WTC11 (cell line): Measurements from ENCODE around the gene HOMER2. TPM values are rescaled to one million over a fixed set of nuclear protein-coding genes. Genes with fewer than 3 reads are reported as not detected.

ENCODE experiments used
- ATAC-seq: fragments of 200-7000 bp; cut with Tn5 transposase; 2 replicates; pipeline ENCODE4 v1.10.0; 2021; ENCODE audit warnings: mild to moderate bottlenecking, moderate library complexity
- CTCF ChIA-PET: fragments of 300-600 bp; sonication (Branson Sonifier 250); formaldehyde crosslinking; loops from one replicate; lab custom pipeline; 2021; ENCODE audit warnings: antibody characterized with exemption; lab: Charles Lee
- POLR2A ChIA-PET: fragments of 350-600 bp; sonication (Branson Sonifier 250); formaldehyde crosslinking; loops from one replicate; lab custom pipeline; 2021; ENCODE audit warnings: antibody characterized with exemption; lab: Charles Lee
- DNase-seq: peaks from one replicate; pipeline ENCODE4 v3.0.0; 2021; ENCODE audit warnings: low spot score
- H3K27ac Mint-ChIP-seq: 2 replicates; pipeline ENCODE4 v1.8.0; 2021; ENCODE audit warnings: mixed read lengths
- H3K27me3 Mint-ChIP-seq: 2 replicates; pipeline ENCODE4 v1.8.0; 2021; ENCODE audit warnings: low read depth, mild to moderate bottlenecking, moderate library complexity, mixed read lengths
- H3K36me3 Mint-ChIP-seq: 2 replicates; pipeline ENCODE4 v1.8.0; 2021; ENCODE audit warnings: mixed read lengths
- H3K4me1 Mint-ChIP-seq: 2 replicates; pipeline ENCODE4 v1.8.0; 2022; ENCODE audit warnings: mixed read lengths
- H3K4me3 Mint-ChIP-seq: 2 replicates; pipeline ENCODE4 v1.8.0; 2021; ENCODE audit warnings: mild to moderate bottlenecking, moderate library complexity, mixed read lengths
- H3K9me3 Mint-ChIP-seq: 2 replicates; pipeline ENCODE4 v1.8.0; 2021; ENCODE audit warnings: mixed read lengths
- CDX4 ChIP-seq: fragments of 250-450 bp; sonication (Bioruptor Pico); IDR thresholded peaks from 2 replicates; pipeline ENCODE4 v1.9.0; 2021; ENCODE audit warnings: moderate library complexity, mild to moderate bottlenecking, inconsistent platforms, borderline replicate concordance
- GRHL2 ChIP-seq: fragments of 250-450 bp; sonication (Bioruptor Pico); IDR thresholded peaks from 2 replicates; pipeline ENCODE4 v1.8.0; 2022; ENCODE audit warnings: mild to moderate bottlenecking, moderate library complexity; ENCODE audit not compliant: insufficient replicate concordance, severe bottlenecking
- GTF2I ChIP-seq: fragments of 250-450 bp; sonication (Bioruptor Pico); conservative IDR thresholded peaks from 2 replicates; pipeline ENCODE4 v1.4.0; 2021; ENCODE audit warnings: mild to moderate bottlenecking
- HMGA2 ChIP-seq: fragments of 250-450 bp; sonication (Bioruptor Pico); IDR thresholded peaks from 2 replicates; pipeline ENCODE4 v1.4.0; 2021; ENCODE audit warnings: mild to moderate bottlenecking, moderate library complexity
- KAT7 ChIP-seq: sonication (generic); formaldehyde crosslinking; IDR thresholded peaks from 2 replicates; pipeline ENCODE4 v1.8.1; 2023; ENCODE audit warnings: missing genetic modification reagents, mild to moderate bottlenecking, borderline replicate concordance
- NFYB ChIP-seq: sonication (generic); formaldehyde crosslinking; conservative IDR thresholded peaks from 2 replicates; pipeline ENCODE4 v1.8.0; 2022; ENCODE audit warnings: low read depth, missing genetic modification reagents
- PRDM15 ChIP-seq: sonication (generic); formaldehyde crosslinking; IDR thresholded peaks from 2 replicates; pipeline ENCODE4 v1.8.0; 2022; ENCODE audit warnings: missing genetic modification reagents
- SMAD3 ChIP-seq: sonication (generic); formaldehyde crosslinking; IDR thresholded peaks from 2 replicates; pipeline ENCODE4 v1.8.0; 2022; ENCODE audit warnings: missing genetic modification reagents, mild to moderate bottlenecking, borderline replicate concordance
- TCF7 ChIP-seq: sonication (generic); formaldehyde crosslinking; IDR thresholded peaks from 2 replicates; pipeline ENCODE4 v1.8.0; 2022; ENCODE audit warnings: mild to moderate bottlenecking, low read depth, missing genetic modification reagents, moderate library complexity
- USF2 ChIP-seq: sonication (generic); formaldehyde crosslinking; IDR thresholded peaks from 2 replicates; pipeline ENCODE4 v1.8.1; 2023; ENCODE audit warnings: mild to moderate bottlenecking, missing genetic modification reagents, moderate library complexity
- ZNF532 ChIP-seq: fragments of 250-450 bp; sonication (Bioruptor Pico); IDR thresholded peaks from 2 replicates; pipeline ENCODE4 v1.9.0; 2021; ENCODE audit warnings: mild to moderate bottlenecking, borderline replicate concordance
- total RNA-seq: library from RNA; stranded (reverse); gene quantifications from 3 replicates; pipeline ENCODE4 v1.2.3, GENCODE V29; 2021
- TF ChIP-seq, protein P1 (sequence below): sonication (generic); formaldehyde crosslinking; IDR thresholded peaks from 2 replicates; pipeline ENCODE4 v1.8.1; 2022; ENCODE audit warnings: missing genetic modification reagents, borderline replicate concordance
- TF ChIP-seq, protein P2 (sequence below): sonication (generic); formaldehyde crosslinking; IDR thresholded peaks from 2 replicates; pipeline ENCODE4 v1.8.0; 2023; ENCODE audit warnings: mild to moderate bottlenecking, missing genetic modification reagents
- TF ChIP-seq, protein P3 (sequence below): sonication (generic); formaldehyde crosslinking; IDR thresholded peaks from 2 replicates; pipeline ENCODE4 v1.8.1; 2023; ENCODE audit warnings: mild to moderate bottlenecking, missing genetic modification reagents
- TF ChIP-seq, protein P4 (sequence below): fragments of 250-450 bp; sonication (Bioruptor Pico); IDR thresholded peaks from 2 replicates; pipeline ENCODE4 v1.8.0; 2021; ENCODE audit warnings: mild to moderate bottlenecking
- TF ChIP-seq, protein P5 (sequence below): fragments of 250-450 bp; sonication (Bioruptor Pico); IDR thresholded peaks from 2 replicates; pipeline ENCODE4 v1.9.0; 2021; ENCODE audit warnings: mild to moderate bottlenecking

The HOMER2 gene
- total RNA-seq, 1 experiment from 2014 or later, result 17.4 TPM

DNA sequence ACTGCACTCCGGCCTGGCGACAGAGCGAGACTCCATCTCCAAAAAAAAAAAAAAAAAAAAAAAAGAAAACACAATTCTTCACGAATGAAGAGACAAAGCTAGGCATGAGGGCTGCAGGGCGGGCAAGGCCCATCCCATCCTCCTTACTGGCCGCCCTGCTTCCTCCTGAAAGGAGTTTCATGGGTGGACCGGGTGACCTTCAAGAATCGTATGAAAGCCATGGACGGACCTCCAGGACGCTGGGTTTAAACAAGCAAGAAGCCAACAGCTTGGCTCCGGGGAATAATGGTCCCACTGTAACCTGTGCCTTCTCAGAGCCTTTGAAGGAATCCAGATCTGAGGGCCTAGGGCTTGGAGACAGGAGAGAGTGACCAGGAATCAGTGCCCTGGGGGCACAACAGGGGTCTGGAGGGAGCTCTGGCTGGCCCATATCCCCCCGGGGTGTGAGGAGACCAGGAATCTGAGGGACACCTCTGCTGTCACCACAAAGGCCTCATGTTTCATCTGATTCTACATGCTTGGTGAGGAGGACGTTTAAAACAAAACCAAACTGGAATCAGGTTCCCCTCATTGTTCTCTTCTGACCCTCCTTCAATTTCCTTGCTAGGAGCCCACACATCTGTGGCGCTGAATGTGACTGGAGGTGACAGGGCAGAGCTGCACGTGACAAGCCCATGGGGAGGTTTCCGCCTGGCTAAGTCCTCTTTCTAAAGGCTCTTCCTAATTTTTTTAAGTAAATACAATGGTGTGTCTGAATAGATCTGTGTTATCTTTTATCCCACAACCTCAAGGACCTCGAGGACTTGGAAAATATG lies 97.0 kb downstream of the HOMER2 start:
- no peaks in the 10 kb centered on the region for H3K36me3 Mint-ChIP-seq
- ChIA-PET POLR2A (no interaction called here), CTCF (interaction anchor here (1.1 kb wide), 1 partner anchor 156 kb away, joined by 3 read pairs; no protein-coding TSS in a partner anchor)
- H3K27ac Mint-ChIP-seq, result no peak overlapping the region
- DNase-seq (no peak), ATAC-seq (no peak)
- no peaks in the 10 kb centered on the region for H3K27me3 Mint-ChIP-seq
- H3K9me3 Mint-ChIP-seq, result 0 out of 2 replicates have a peak, but pooled peaks cover 3% of the 10 kb centered on the region
- peaks cover under 1% of the 10 kb centered on the region; the same call in 1 of the 2 replicates for H3K4me1 Mint-ChIP-seq
- TF ChIP-seq, protein P1, sequence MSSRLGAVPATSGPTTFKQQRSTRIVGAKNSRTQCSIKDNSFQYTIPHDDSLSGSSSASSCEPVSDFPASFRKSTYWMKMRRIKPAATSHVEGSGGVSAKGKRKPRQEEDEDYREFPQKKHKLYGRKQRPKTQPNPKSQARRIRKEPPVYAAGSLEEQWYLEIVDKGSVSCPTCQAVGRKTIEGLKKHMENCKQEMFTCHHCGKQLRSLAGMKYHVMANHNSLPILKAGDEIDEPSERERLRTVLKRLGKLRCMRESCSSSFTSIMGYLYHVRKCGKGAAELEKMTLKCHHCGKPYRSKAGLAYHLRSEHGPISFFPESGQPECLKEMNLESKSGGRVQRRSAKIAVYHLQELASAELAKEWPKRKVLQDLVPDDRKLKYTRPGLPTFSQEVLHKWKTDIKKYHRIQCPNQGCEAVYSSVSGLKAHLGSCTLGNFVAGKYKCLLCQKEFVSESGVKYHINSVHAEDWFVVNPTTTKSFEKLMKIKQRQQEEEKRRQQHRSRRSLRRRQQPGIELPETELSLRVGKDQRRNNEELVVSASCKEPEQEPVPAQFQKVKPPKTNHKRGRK, result no peak
- TF ChIP-seq, protein P2, sequence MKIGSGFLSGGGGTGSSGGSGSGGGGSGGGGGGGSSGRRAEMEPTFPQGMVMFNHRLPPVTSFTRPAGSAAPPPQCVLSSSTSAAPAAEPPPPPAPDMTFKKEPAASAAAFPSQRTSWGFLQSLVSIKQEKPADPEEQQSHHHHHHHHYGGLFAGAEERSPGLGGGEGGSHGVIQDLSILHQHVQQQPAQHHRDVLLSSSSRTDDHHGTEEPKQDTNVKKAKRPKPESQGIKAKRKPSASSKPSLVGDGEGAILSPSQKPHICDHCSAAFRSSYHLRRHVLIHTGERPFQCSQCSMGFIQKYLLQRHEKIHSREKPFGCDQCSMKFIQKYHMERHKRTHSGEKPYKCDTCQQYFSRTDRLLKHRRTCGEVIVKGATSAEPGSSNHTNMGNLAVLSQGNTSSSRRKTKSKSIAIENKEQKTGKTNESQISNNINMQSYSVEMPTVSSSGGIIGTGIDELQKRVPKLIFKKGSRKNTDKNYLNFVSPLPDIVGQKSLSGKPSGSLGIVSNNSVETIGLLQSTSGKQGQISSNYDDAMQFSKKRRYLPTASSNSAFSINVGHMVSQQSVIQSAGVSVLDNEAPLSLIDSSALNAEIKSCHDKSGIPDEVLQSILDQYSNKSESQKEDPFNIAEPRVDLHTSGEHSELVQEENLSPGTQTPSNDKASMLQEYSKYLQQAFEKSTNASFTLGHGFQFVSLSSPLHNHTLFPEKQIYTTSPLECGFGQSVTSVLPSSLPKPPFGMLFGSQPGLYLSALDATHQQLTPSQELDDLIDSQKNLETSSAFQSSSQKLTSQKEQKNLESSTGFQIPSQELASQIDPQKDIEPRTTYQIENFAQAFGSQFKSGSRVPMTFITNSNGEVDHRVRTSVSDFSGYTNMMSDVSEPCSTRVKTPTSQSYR (CRISPR knock-in tag), result no peak
- TF ChIP-seq CDX4, result no peak
- no peak for TF ChIP-seq GTF2I
- TF ChIP-seq USF2 (CRISPR knock-in tag), result no peak
- TF ChIP-seq, protein P3, sequence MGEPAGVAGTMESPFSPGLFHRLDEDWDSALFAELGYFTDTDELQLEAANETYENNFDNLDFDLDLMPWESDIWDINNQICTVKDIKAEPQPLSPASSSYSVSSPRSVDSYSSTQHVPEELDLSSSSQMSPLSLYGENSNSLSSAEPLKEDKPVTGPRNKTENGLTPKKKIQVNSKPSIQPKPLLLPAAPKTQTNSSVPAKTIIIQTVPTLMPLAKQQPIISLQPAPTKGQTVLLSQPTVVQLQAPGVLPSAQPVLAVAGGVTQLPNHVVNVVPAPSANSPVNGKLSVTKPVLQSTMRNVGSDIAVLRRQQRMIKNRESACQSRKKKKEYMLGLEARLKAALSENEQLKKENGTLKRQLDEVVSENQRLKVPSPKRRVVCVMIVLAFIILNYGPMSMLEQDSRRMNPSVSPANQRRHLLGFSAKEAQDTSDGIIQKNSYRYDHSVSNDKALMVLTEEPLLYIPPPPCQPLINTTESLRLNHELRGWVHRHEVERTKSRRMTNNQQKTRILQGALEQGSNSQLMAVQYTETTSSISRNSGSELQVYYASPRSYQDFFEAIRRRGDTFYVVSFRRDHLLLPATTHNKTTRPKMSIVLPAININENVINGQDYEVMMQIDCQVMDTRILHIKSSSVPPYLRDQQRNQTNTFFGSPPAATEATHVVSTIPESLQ (CRISPR knock-in tag), result no peak
- TF ChIP-seq KAT7 (CRISPR knock-in tag), result no peak
- TF ChIP-seq GRHL2, result no peak
- TF ChIP-seq, protein P4, sequence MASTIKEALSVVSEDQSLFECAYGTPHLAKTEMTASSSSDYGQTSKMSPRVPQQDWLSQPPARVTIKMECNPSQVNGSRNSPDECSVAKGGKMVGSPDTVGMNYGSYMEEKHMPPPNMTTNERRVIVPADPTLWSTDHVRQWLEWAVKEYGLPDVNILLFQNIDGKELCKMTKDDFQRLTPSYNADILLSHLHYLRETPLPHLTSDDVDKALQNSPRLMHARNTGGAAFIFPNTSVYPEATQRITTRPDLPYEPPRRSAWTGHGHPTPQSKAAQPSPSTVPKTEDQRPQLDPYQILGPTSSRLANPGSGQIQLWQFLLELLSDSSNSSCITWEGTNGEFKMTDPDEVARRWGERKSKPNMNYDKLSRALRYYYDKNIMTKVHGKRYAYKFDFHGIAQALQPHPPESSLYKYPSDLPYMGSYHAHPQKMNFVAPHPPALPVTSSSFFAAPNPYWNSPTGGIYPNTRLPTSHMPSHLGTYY (CRISPR knock-in tag), result no peak
- no peak for TF ChIP-seq TCF7 (CRISPR knock-in tag)
- TF ChIP-seq, protein P5, sequence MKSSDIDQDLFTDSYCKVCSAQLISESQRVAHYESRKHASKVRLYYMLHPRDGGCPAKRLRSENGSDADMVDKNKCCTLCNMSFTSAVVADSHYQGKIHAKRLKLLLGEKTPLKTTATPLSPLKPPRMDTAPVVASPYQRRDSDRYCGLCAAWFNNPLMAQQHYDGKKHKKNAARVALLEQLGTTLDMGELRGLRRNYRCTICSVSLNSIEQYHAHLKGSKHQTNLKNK (CRISPR knock-in tag), result no peak
- TF ChIP-seq SMAD3 (CRISPR knock-in tag), result no peak
- no peak for TF ChIP-seq NFYB (CRISPR knock-in tag)
- TF ChIP-seq ZNF532, result no peak
- no peak for TF ChIP-seq HMGA2 (CRISPR knock-in tag)
- TF ChIP-seq PRDM15, result no peak
- no peak overlapping the region for H3K4me3 Mint-ChIP-seq
